K562 (cell line): ENCODE results near the gene KIF5A. TPM values are rescaled to one million over a fixed set of nuclear protein-coding genes. Genes with fewer than 3 reads are reported as not detected.
A peak's percentile ranks its signal among the peaks of the same experiment; 100 is the strongest.

Experiments used
- ATAC-seq: fragments of 200-7000 bp; cut with Tn5 transposase; 3 replicates; pipeline ENCODE4 v1.9.1; 2020; ENCODE audit warnings: moderate library complexity
- BruUV-seq: library from RNA; stranded (reverse); fragments of 400-500 nt; replicated peaks from 2 replicates; lab custom pipeline; 2021; lab: Mats Ljungman, UMichigan
- CTCF ChIA-PET: fragments of 300-600 bp; formaldehyde crosslinking; extraction: SDS; loops from one replicate; lab custom pipeline; 2021; ENCODE audit warnings: low intra/inter-chr PET ratio; lab: Yijun Ruan, JAX
- POLR2A ChIA-PET: fragments of 300-600, 350-650 bp; sonication (Branson Sonifier 250); formaldehyde crosslinking; extraction: SDS; loops from one replicate; lab custom pipeline; 2021; ENCODE audit warnings: antibody characterized with exemption, inconsistent platforms; lab: Yijun Ruan, JAX
- DNase-seq, 4 experiments: peaks; one replicate each; pipeline versions ENCODE4 v3.0.0 to v3.0.0-alpha.2; 2011 to 2018; ENCODE audit warnings: low spot score in 3 of 4, mixed read lengths in 3 of 4; ENCODE audit errors: extremely low read depth in 1 of 4
- FAIRE-seq: peaks from 2 replicates; lab custom pipeline; 2011; peaks lifted over from hg19 to GRCh38; lab: Jason Lieb, UNC
- H2AFZ ChIP-seq: 2 replicates; pipeline ENCODE4 v1.6.0; 2011; ENCODE audit warnings: low read depth, low read length, control low read depth, inconsistent platforms
- H3K27ac ChIP-seq: fragments of 200-600 bp; 3 replicates; pipeline ENCODE4 v1.8.0; 2011; ENCODE audit warnings: low read depth, mild to moderate bottlenecking, control low read depth, inconsistent platforms, low read length, moderate library complexity, mixed read lengths; ENCODE audit errors: extremely low read depth
- H3K27me3 ChIP-seq, 2 experiments: fragments of 300-600 bp in 1 of 2; 2 replicates in 1 of 2; 3 replicates in 1 of 2; pipeline versions ENCODE4 v1.6.0 to v1.8.0; 2011; ENCODE audit warnings: inconsistent platforms in 2 of 2, low read length in 2 of 2, mild to moderate bottlenecking in 1 of 2, mixed read lengths in 1 of 2, moderate library complexity in 1 of 2; ENCODE audit not compliant: control insufficient read depth in 2 of 2, insufficient read depth in 2 of 2
- H3K36me3 ChIP-seq: fragments of 300-600 bp; 3 replicates; pipeline ENCODE4 v1.8.0; 2011; ENCODE audit warnings: mild to moderate bottlenecking, low read length, inconsistent platforms; ENCODE audit not compliant: control insufficient read depth, insufficient read depth
- H3K4me1 ChIP-seq, 2 experiments: fragments of 200-600 bp in 1 of 2; replicated peaks in 1 of 2; 2 replicates in 1 of 2; 3 replicates in 1 of 2; pipeline versions ENCODE4 v1.5.1 to v1.8.0; 2011; ENCODE audit warnings: inconsistent platforms in 2 of 2, low read length in 2 of 2, mild to moderate bottlenecking in 1 of 2, mixed read lengths in 1 of 2, moderate library complexity in 1 of 2; ENCODE audit not compliant: control insufficient read depth in 2 of 2, insufficient read depth in 2 of 2
- H3K4me2 ChIP-seq: 2 replicates; pipeline ENCODE4 v1.6.1; 2011; ENCODE audit warnings: low read length, control low read depth, inconsistent platforms, mixed read lengths; ENCODE audit not compliant: insufficient read depth
- H3K4me3 ChIP-seq: fragments of 200-600 bp; sonication (generic), shearing (Covaris generic); 2 replicates; pipeline ENCODE4 v1.5.1; 2016; ENCODE audit warnings: control low read depth, inconsistent platforms
- H3K79me2 ChIP-seq: fragments of 200-600 bp; 3 replicates; pipeline ENCODE4 v1.8.0; 2011; ENCODE audit warnings: low read length, inconsistent platforms; ENCODE audit not compliant: control insufficient read depth, insufficient read depth
- H3K9ac ChIP-seq, 2 experiments: 2 replicates each; pipeline versions ENCODE4 v1.6.0 to v1.6.1; 2011; ENCODE audit warnings: low read depth in 2 of 2, low read length in 2 of 2, control low read depth in 1 of 2, inconsistent platforms in 1 of 2, mild to moderate bottlenecking in 1 of 2, mixed read lengths in 1 of 2; ENCODE audit not compliant: insufficient read depth in 1 of 2
- H3K9me1 ChIP-seq: one replicate; pipeline ENCODE4 v1.6.0; 2011; ENCODE audit warnings: inconsistent platforms, mild to moderate bottlenecking, low read length, moderate library complexity; ENCODE audit not compliant: control insufficient read depth, insufficient read depth
- H3K9me3 ChIP-seq: replicated peaks from 2 replicates; pipeline ENCODE4 v1.5.1; 2011; ENCODE audit warnings: low read depth, low read length, inconsistent platforms; ENCODE audit not compliant: control insufficient read depth, insufficient read depth
- H4K20me1 ChIP-seq: replicated peaks from 2 replicates; pipeline ENCODE4 v1.6.1; 2011; ENCODE audit warnings: low read length, inconsistent platforms, mixed read lengths; ENCODE audit not compliant: control insufficient read depth, insufficient read depth
- ELF2 ChIP-seq: fragments of 250-450 bp; sonication (Bioruptor Pico); IDR thresholded peaks from 2 replicates; pipeline ENCODE4 v1.5.0; 2021; ENCODE audit warnings: mild to moderate bottlenecking
- HDAC8 ChIP-seq: fragments of 450-650 bp; IDR thresholded peaks from 2 replicates; pipeline ENCODE4 v1.6.1; 2016; ENCODE audit warnings: mild to moderate bottlenecking, missing genetic modification characterization, moderate library complexity, missing compliant biosample characterization
- ILF3 ChIP-seq: fragments of 450-650 bp; IDR thresholded peaks from 2 replicates; pipeline ENCODE4 v1.6.1; 2018; ENCODE audit warnings: antibody characterized with exemption, mild to moderate bottlenecking, moderate library complexity, borderline replicate concordance
- POLR2AphosphoS5 ChIP-seq: IDR thresholded peaks from 2 replicates; pipeline ENCODE4 v1.6.1; 2011; ENCODE audit warnings: mild to moderate bottlenecking, low read depth, low read length, moderate library complexity; ENCODE audit not compliant: control insufficient read depth, insufficient read depth
- SRSF7 ChIP-seq: fragments of 200-400 bp; formaldehyde crosslinking; optimal IDR thresholded peaks from 2 replicates; pipeline ENCODE3; 2017; ENCODE audit warnings: mild to moderate bottlenecking, low read depth, low read length
- ZBTB1 ChIP-seq: sonication (generic); formaldehyde crosslinking; IDR thresholded peaks from 2 replicates; pipeline ENCODE4 v1.8.1; 2023; ENCODE audit warnings: missing genetic modification reagents, low read depth, mild to moderate bottlenecking, borderline replicate concordance
- ZNF263 ChIP-seq: sonication (generic); formaldehyde crosslinking; IDR thresholded peaks from 2 replicates; pipeline ENCODE4 v1.8.0; 2022; ENCODE audit warnings: mild to moderate bottlenecking, missing genetic modification reagents, borderline replicate concordance
- ZNF431 ChIP-seq: sonication (generic); formaldehyde crosslinking; IDR thresholded peaks from 2 replicates; pipeline ENCODE4 v1.8.0; 2022; ENCODE audit warnings: mild to moderate bottlenecking, missing genetic modification reagents
- WGBS: fragments of 100-300 bp; shearing (Covaris generic); methylation state at CpG from one replicate; pipeline ENCODE4 v1.1.6; 2016; ENCODE audit warnings: low coverage, mixed read lengths; ENCODE audit not compliant: insufficient coverage; ENCODE audit errors: missing lambda C conversion rate; 5-methylcytosine and 5-hydroxymethylcytosine counted together
- in situ Hi-C: fragments of 300-500 bp; cut with MboI; formaldehyde crosslinking; loops from 4 replicates; pipeline ENCODE4 v1.15.0; 2018; ENCODE audit warnings: inconsistent platforms, mixed read lengths
- intact Hi-C: fragments of 100-400 bp; cut with micrococcal nuclease; formaldehyde crosslinking; loops from 2 replicates; pipeline ENCODE4 v1.14.2; 2022
- polyA plus RNA-seq, 8 experiments: library from polyadenylated mRNA; depleted of rRNA in 4 of 8; stranded (reverse) in 5 of 8; unstranded in 3 of 8; fragments of >200 nt; fragmentation: Nextera tagmentation in 2 of 8; fragmentation: Illumina TruSeq in 1 of 8; extraction: Ambion mirVana in 2 of 8; extraction: Trizol in 1 of 8; gene quantifications; 2 replicates each; pipeline versions ENCODE4 v1.2.1 to v1.2.3, GENCODE V29; 2011 to 2014; ENCODE audit warnings: inconsistent platforms in 1 of 8, missing spikeins in 1 of 8
- total RNA-seq, 7 experiments: library from RNA; depleted of rRNA in 6 of 7; stranded (reverse); fragments of >200 nt in 6 of 7; fragmentation: Illumina TruSeq in 2 of 7; extraction: Trizol in 2 of 7; gene quantifications; 2 replicates each; pipeline versions ENCODE4 v1.2.1 to v1.2.3, GENCODE V29; 2011 to 2021; ENCODE audit warnings: low replicate concordance in 1 of 7
- TF ChIP-seq, protein P1 (sequence below): fragments of 450-650 bp; formaldehyde crosslinking; IDR thresholded peaks from 2 replicates; pipeline ENCODE4 v1.4.0; 2020; ENCODE audit warnings: mild to moderate bottlenecking, moderate library complexity
- TF ChIP-seq, protein P2 (sequence below): fragments of 250-450 bp; sonication (Bioruptor Pico); IDR thresholded peaks from 2 replicates; pipeline ENCODE4 v1.8.0; 2021; ENCODE audit warnings: mild to moderate bottlenecking, moderate library complexity
- TF ChIP-seq, protein P3 (sequence below): fragments of 250-450 bp; sonication (Bioruptor Pico); IDR thresholded peaks from 2 replicates; pipeline ENCODE4 v1.9.0; 2021; ENCODE audit warnings: mild to moderate bottlenecking, inconsistent platforms
- TF ChIP-seq, protein P4 (sequence below): sonication (generic); formaldehyde crosslinking; IDR thresholded peaks from 2 replicates; pipeline ENCODE4 v1.8.0; 2022; ENCODE audit warnings: mild to moderate bottlenecking, low read depth, missing genetic modification reagents

Gene KIF5A
- total and polyA plus RNA-seq, 9 of the 15 experiments (the other 6 are each of a cell fraction or from before 2014, with no cell fraction given), result 3.4 to 17.7 (median 8.0) TPM

DNA sequence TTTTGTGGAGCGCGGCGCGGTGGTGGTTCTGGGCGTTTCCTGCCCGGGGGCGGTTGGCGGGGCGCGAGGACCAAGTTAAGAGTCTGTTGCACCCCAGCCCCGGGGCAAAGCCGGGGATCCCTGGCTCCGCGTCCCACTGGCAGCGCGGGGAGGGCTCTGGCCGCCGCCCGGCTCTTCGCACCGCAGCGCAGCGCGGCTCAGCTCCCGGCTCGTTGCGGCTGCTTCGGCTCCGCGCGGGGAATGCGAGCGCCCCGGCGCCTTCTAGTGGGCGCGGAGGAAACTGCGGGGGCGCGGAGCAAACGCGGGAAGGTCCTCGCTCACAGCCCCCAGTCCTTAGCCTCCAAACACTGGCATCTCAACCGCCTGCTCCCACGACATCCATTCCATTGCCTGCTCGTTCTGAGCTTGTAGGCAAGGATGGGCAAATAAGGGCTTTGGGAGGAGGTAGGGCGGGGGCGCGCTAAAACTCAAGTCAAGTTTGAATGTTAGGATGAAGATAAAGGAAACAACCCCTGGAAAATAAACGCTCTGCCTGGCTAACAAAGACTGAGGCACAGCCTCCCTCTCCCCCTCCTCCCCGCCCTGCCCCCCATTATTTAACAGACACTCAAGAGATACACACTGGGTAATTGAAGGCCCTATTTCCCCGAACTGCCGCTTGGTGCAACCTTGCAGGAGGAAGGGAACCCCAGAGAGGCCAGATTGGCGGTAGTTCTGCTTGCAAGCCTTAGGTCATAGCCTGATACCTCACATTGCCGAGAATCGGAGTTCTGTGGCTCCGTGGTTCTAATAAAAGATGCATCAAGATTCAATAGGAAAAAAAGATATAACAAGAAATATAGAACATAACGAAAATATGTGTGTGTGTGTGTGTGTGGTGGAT is 83.4 kb downstream of the KIF5A start, which contains the start of gene B4GALNT1:
Gene B4GALNT1 (minus strand): TSS at position 244 of the 883 bp plus-strand sequence. CDS start 1,069 bp downstream, outside the sequence.
- FAIRE-seq, result peak; percentile 61
- Histone ChIP-seq H4K20me1 (no peaks in the 10 kb centered on the region), H3K4me2 (peak within 1 kb of the TSS; percentile 81), H3K79me2 (0 out of 3 replicates have a peak, but pooled peaks cover 5% of the 10 kb centered on the region), H3K27me3 (no peaks in the 10 kb centered on the region), H3K4me1 (peaks cover 0 to 26% of the 10 kb centered on the region in 2 experiments; a peak in 3 of 5 replicates), H3K36me3 (peaks cover 28% of the 10 kb centered on the region; the same call in 2 of the 3 replicates), H2AFZ (peak within 1 kb of the TSS; percentile 96), H3K4me3 (peak within 1 kb of the TSS; percentile 79), H3K9ac (peak within 1 kb of the TSS; percentile 84 to 99), H3K27ac (peak within 1 kb of the TSS; percentile 83), H3K9me3 (no peaks in the 10 kb centered on the region), H3K9me1 (no peaks in the 10 kb centered on the region)
- peak; percentile 94 for ATAC-seq
- no TSS peak for BruUV-seq
- in situ Hi-C loops (no loop called here), intact Hi-C loops (loop anchor here (1.0 to 2.0 kb wide), 3 partner anchors 50 to 104 kb away; partner anchors contain the start of gene OS9)
- ChIA-PET CTCF (interaction anchor here (0.6 to 2.2 kb wide), 4 partner anchors 50 to 424 kb away, joined by 3 to 14 read pairs (median 3); no protein-coding TSS in a partner anchor), POLR2A (interaction anchor here (0.6 to 1.1 kb wide), 9 partner anchors 9 to 409 kb away, joined by 3 to 5 read pairs (median 3); partner anchors contain the start of gene DDIT3)
- DNase-seq, result peak; percentile 80 to 83 (median 82)
- 2% methylated on average over 53 of the region's 58 CpGs for WGBS
- peak; percentile 95 for TF ChIP-seq ZBTB1 (CRISPR knock-in tag)
- TF ChIP-seq, protein P1, sequence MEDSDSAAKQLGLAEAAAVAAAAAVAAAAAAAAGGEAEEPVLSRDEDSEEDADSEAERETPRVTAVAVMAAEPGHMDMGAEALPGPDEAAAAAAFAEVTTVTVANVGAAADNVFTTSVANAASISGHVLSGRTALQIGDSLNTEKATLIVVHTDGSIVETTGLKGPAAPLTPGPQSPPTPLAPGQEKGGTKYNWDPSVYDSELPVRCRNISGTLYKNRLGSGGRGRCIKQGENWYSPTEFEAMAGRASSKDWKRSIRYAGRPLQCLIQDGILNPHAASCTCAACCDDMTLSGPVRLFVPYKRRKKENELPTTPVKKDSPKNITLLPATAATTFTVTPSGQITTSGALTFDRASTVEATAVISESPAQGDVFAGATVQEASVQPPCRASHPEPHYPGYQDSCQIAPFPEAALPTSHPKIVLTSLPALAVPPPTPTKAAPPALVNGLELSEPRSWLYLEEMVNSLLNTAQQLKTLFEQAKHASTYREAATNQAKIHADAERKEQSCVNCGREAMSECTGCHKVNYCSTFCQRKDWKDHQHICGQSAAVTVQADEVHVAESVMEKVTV (CRISPR knock-in tag), result peak; percentile 31; the same call in 1 of the 2 replicates
- peak; percentile 45; the same call in 1 of the 2 replicates for TF ChIP-seq ILF3
- TF ChIP-seq ELF2 (CRISPR knock-in tag), result no peak
- TF ChIP-seq, protein P2, sequence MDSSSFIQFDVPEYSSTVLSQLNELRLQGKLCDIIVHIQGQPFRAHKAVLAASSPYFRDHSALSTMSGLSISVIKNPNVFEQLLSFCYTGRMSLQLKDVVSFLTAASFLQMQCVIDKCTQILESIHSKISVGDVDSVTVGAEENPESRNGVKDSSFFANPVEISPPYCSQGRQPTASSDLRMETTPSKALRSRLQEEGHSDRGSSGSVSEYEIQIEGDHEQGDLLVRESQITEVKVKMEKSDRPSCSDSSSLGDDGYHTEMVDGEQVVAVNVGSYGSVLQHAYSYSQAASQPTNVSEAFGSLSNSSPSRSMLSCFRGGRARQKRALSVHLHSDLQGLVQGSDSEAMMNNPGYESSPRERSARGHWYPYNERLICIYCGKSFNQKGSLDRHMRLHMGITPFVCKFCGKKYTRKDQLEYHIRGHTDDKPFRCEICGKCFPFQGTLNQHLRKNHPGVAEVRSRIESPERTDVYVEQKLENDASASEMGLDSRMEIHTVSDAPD (CRISPR knock-in tag), result no peak
- TF ChIP-seq, protein P3, sequence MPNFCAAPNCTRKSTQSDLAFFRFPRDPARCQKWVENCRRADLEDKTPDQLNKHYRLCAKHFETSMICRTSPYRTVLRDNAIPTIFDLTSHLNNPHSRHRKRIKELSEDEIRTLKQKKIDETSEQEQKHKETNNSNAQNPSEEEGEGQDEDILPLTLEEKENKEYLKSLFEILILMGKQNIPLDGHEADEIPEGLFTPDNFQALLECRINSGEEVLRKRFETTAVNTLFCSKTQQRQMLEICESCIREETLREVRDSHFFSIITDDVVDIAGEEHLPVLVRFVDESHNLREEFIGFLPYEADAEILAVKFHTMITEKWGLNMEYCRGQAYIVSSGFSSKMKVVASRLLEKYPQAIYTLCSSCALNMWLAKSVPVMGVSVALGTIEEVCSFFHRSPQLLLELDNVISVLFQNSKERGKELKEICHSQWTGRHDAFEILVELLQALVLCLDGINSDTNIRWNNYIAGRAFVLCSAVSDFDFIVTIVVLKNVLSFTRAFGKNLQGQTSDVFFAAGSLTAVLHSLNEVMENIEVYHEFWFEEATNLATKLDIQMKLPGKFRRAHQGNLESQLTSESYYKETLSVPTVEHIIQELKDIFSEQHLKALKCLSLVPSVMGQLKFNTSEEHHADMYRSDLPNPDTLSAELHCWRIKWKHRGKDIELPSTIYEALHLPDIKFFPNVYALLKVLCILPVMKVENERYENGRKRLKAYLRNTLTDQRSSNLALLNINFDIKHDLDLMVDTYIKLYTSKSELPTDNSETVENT, result peak; percentile 39; the same call in 1 of the 2 replicates
- TF ChIP-seq, protein P4, sequence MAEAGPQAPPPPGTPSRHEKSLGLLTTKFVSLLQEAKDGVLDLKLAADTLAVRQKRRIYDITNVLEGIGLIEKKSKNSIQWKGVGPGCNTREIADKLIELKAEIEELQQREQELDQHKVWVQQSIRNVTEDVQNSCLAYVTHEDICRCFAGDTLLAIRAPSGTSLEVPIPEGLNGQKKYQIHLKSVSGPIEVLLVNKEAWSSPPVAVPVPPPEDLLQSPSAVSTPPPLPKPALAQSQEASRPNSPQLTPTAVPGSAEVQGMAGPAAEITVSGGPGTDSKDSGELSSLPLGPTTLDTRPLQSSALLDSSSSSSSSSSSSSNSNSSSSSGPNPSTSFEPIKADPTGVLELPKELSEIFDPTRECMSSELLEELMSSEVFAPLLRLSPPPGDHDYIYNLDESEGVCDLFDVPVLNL, result peak; percentile 79
- TF ChIP-seq SRSF7, result no peak
- TF ChIP-seq ZNF431 (CRISPR knock-in tag), result 0 out of 2 replicates have a peak, but pooled peaks have one; percentile 45
- peak; percentile 43; the same call in 1 of the 2 replicates for TF ChIP-seq HDAC8 (tag)
- TF ChIP-seq ZNF263 (CRISPR knock-in tag), result 0 out of 2 replicates have a peak, but pooled peaks have one; percentile 29
- peak; percentile 44; the same call in 1 of the 2 replicates for TF ChIP-seq POLR2AphosphoS5
